Measurements from ENCODE around the gene CCDC7.

DNA sequence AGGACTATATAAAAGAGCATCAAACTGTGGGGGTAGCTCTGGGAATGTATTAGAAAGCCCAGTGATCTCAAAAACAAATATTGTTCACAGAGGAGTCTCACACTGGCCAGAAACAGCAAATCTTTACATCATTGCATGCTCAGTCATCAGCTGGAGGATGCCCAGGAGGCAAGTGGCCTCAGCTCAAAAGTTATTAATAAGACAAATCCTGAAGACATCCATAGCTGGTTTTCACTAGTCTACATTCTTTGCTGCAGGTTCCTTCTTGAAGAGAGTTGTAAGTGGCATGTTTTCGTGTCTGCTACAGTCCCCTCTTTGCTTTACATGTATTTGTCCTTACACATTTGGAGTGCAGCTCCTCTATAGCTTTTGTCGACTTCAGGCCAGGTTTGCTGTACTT is 8.6 kb upstream of the CCDC7 start:
- TF ChIP-seq, protein P1, sequence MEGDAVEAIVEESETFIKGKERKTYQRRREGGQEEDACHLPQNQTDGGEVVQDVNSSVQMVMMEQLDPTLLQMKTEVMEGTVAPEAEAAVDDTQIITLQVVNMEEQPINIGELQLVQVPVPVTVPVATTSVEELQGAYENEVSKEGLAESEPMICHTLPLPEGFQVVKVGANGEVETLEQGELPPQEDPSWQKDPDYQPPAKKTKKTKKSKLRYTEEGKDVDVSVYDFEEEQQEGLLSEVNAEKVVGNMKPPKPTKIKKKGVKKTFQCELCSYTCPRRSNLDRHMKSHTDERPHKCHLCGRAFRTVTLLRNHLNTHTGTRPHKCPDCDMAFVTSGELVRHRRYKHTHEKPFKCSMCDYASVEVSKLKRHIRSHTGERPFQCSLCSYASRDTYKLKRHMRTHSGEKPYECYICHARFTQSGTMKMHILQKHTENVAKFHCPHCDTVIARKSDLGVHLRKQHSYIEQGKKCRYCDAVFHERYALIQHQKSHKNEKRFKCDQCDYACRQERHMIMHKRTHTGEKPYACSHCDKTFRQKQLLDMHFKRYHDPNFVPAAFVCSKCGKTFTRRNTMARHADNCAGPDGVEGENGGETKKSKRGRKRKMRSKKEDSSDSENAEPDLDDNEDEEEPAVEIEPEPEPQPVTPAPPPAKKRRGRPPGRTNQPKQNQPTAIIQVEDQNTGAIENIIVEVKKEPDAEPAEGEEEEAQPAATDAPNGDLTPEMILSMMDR (IDR thresholded peaks at IDR 0.05), result no peak
- TF ChIP-seq POLR2A (IDR thresholded peaks at IDR 0.05; ENCODE audit: low read depth), result no peak

All from esophagus muscularis mucosa (tissue), 3 donors.